UCSD-AML1 (cell line): ENCODE data around the gene TAGLN2.
"Not testable (repeated sequence)": the region's sequence is repeated elsewhere in the genome, so short reads cannot be mapped to it uniquely, and the experiment has no call there.

Experiments
- DNase-seq: peaks from one replicate; lab custom pipeline; 2025; ENCODE audit not compliant: unreplicated experiment; lab: John Stamatoyannopoulos, UW

TAGLN2 gene

GRCh38 chr1:159902541-159902940 is 22.8 kb downstream of the TAGLN2 start:
- no peak for DNase-seq

- DNase-seq = no peak
Observed at GRCh38 chr1:159900755-159901360, 24.4 kb downstream of the TAGLN2 start.

- no peak for DNase-seq
Observed at GRCh38 chr1:159900086-159900680, 25.1 kb downstream of the TAGLN2 start, which contains the start of gene CFAP45. Gene CFAP45, minus strand, starts transcription at chr1:159900165. Its CDS starts 67 bp downstream, at chr1:159900098.

GRCh38 chr1:159899634-159900033 is 25.7 kb downstream of the TAGLN2 start:
- not testable (repeated sequence) for DNase-seq

- peak; percentile 27 for DNase-seq
Observed at GRCh38 chr1:159898527-159898926, 26.8 kb downstream of the TAGLN2 start.

GRCh38 chr1:159897962-159898361 is 27.3 kb downstream of the TAGLN2 start:
- DNase-seq = no peak

- no peak for DNase-seq
Observed at GRCh38 chr1:159896546-159896930, 28.8 kb downstream of the TAGLN2 start.

- DNase-seq = no peak
Observed at GRCh38 chr1:159895836-159896545, 29.3 kb downstream of the TAGLN2 start.

GRCh38 chr1:159895286-159895685 is 30.0 kb downstream of the TAGLN2 start:
- DNase-seq = no peak

GRCh38 chr1:159892944-159893343 is 32.4 kb downstream of the TAGLN2 start:
- DNase-seq = peak; percentile 32

GRCh38 chr1:159891275-159892157 is 33.8 kb downstream of the TAGLN2 start:
- peak; percentile 83 for DNase-seq

GRCh38 chr1:159890390-159890789 is 34.9 kb downstream of the TAGLN2 start:
- DNase-seq = no peak

- peak; percentile 52 for DNase-seq
Observed at GRCh38 chr1:159889821-159890252, 35.5 kb downstream of the TAGLN2 start.

GRCh38 chr1:159889202-159889601 is 36.1 kb downstream of the TAGLN2 start:
- DNase-seq = no peak

GRCh38 chr1:159884296-159884695 is 41.0 kb downstream of the TAGLN2 start:
- no peak for DNase-seq

- DNase-seq = no peak
Observed at GRCh38 chr1:159883134-159883533, 42.2 kb downstream of the TAGLN2 start.

- DNase-seq = no peak
Observed at GRCh38 chr1:159882527-159882862, 42.8 kb downstream of the TAGLN2 start.

- DNase-seq = peak; percentile 64
Observed at GRCh38 chr1:159881622-159882526, 43.4 kb downstream of the TAGLN2 start.

GRCh38 chr1:159880430-159880829 is 44.9 kb downstream of the TAGLN2 start:
- no peak for DNase-seq

- DNase-seq = no peak
Observed at GRCh38 chr1:159879977-159880376, 45.3 kb downstream of the TAGLN2 start.
